Neuronal stem cell (in vitro differentiated cells): ENCODE data around the gene SLC12A7.

Source experiments
- DNase-seq: peaks from one replicate; pipeline ENCODE4 v3.0.0-alpha.2; 2013; ENCODE audit warnings: low spot score
- H2AFZ ChIP-seq: one replicate; pipeline ENCODE4 v1.6.1; 2013; ENCODE audit warnings: mild to moderate bottlenecking, low read length, inconsistent platforms
- H2AK5ac ChIP-seq: 2 replicates; pipeline ENCODE4 v1.6.1; 2013; ENCODE audit warnings: low read depth, mild to moderate bottlenecking, inconsistent platforms, low read length, moderate library complexity, mixed read lengths
- H2BK120ac ChIP-seq: 2 replicates; pipeline ENCODE4 v1.6.1; 2013; ENCODE audit warnings: low read depth, mild to moderate bottlenecking, inconsistent platforms, low read length, moderate library complexity, mixed read lengths
- H2BK12ac ChIP-seq: one replicate; pipeline ENCODE4 v1.6.1; 2013; ENCODE audit warnings: low read length, inconsistent platforms
- H2BK15ac ChIP-seq: 2 replicates; pipeline ENCODE4 v1.6.1; 2013; ENCODE audit warnings: mild to moderate bottlenecking, low read length, inconsistent platforms, mixed read lengths
- H2BK5ac ChIP-seq: one replicate; pipeline ENCODE4 v1.6.1; 2013; ENCODE audit warnings: inconsistent platforms, mild to moderate bottlenecking, low read length, moderate library complexity
- H3K14ac ChIP-seq: one replicate; pipeline ENCODE4 v1.6.1; 2013; ENCODE audit warnings: low read length, inconsistent platforms
- H3K18ac ChIP-seq: 2 replicates; pipeline ENCODE4 v1.6.1; 2013; ENCODE audit warnings: low read length, inconsistent platforms
- H3K23ac ChIP-seq: 2 replicates; pipeline ENCODE4 v1.6.1; 2013; ENCODE audit warnings: low read depth, mild to moderate bottlenecking, mixed read lengths, low read length, inconsistent platforms; ENCODE audit not compliant: poor library complexity
- H3K27ac ChIP-seq: replicated peaks from 3 replicates; pipeline ENCODE4 v1.5.1; 2013; ENCODE audit warnings: low read length, inconsistent platforms
- H3K27me3 ChIP-seq, 3 experiments: 2 replicates each; pipeline ENCODE4 v1.6.1; 2013; ENCODE audit warnings: low read length in 3 of 3, mild to moderate bottlenecking in 2 of 3, inconsistent platforms in 1 of 3, low read depth in 1 of 3, mixed read lengths in 1 of 3, moderate library complexity in 1 of 3; ENCODE audit not compliant: control insufficient read depth in 3 of 3, insufficient read depth in 3 of 3
- H3K36me3 ChIP-seq, 2 donors: replicated peaks in 1 of 2; 2 replicates each; pipeline ENCODE4 v1.6.1; 2013; ENCODE audit warnings: low read length in 2 of 2; ENCODE audit not compliant: control insufficient read depth in 2 of 2, insufficient read depth in 2 of 2
- H3K4ac ChIP-seq: 2 replicates; pipeline ENCODE4 v1.6.1; 2013; ENCODE audit warnings: inconsistent platforms, mild to moderate bottlenecking, low read length, moderate library complexity
- H3K4me1 ChIP-seq, 2 donors: 1 replicate in 1 of 2; 2 replicates in 1 of 2; pipeline ENCODE4 v1.6.1; 2013; ENCODE audit warnings: low read length in 2 of 2, low read depth in 1 of 2; ENCODE audit not compliant: control insufficient read depth in 2 of 2, insufficient read depth in 1 of 2
- H3K4me2 ChIP-seq: one replicate; pipeline ENCODE4 v1.6.1; 2013; ENCODE audit warnings: mild to moderate bottlenecking, low read length, inconsistent platforms; ENCODE audit not compliant: insufficient read depth, poor library complexity, severe bottlenecking
- H3K4me3 ChIP-seq, 2 donors: 2 replicates each; pipeline ENCODE4 v1.5.1; 2013; ENCODE audit warnings: low read length in 2 of 2, mild to moderate bottlenecking in 2 of 2, inconsistent platforms in 1 of 2, moderate library complexity in 1 of 2
- H3K79me1 ChIP-seq: one replicate; pipeline ENCODE4 v1.6.1; 2013; ENCODE audit warnings: low read depth, mild to moderate bottlenecking, inconsistent platforms, low read length, moderate library complexity
- H3K9ac ChIP-seq: one replicate; pipeline ENCODE4 v1.6.1; 2013; ENCODE audit warnings: mild to moderate bottlenecking, low read depth, low read length, inconsistent platforms; ENCODE audit not compliant: poor library complexity
- H3K9me3 ChIP-seq, 2 donors: replicated peaks in 1 of 2; 2 replicates each; pipeline versions ENCODE3 to v1.6.1; 2013; ENCODE audit warnings: low read length in 2 of 2, mild to moderate bottlenecking in 2 of 2, inconsistent platforms in 1 of 2, low read depth in 1 of 2, mixed read lengths in 1 of 2, moderate library complexity in 1 of 2; ENCODE audit not compliant: control insufficient read depth in 2 of 2, insufficient read depth in 1 of 2
- H4K8ac ChIP-seq: one replicate; pipeline ENCODE4 v1.6.1; 2013; ENCODE audit warnings: low read depth, mild to moderate bottlenecking, inconsistent platforms, low read length, moderate library complexity
- H4K91ac ChIP-seq: one replicate; pipeline ENCODE4 v1.6.1; 2013; ENCODE audit warnings: low read length, low read depth, mild to moderate bottlenecking, inconsistent platforms; ENCODE audit not compliant: poor library complexity
- WGBS, 2 donors: extraction: QIAGEN DNeasy Blood & Tissue Kit; methylation state at CpG; one replicate each; pipeline ENCODE4 v1.1.7; 2013; ENCODE audit warnings: missing lambda C conversion rate in 2 of 2, mixed read lengths in 1 of 2; ENCODE audit not compliant: insufficient read length in 2 of 2, insufficient replicate concordance in 1 of 2; ENCODE audit errors: extremely low coverage in 2 of 2; 5-methylcytosine and 5-hydroxymethylcytosine counted together

Gene SLC12A7

GRCh38 chr5:1054799-1055775, 56.8 kb downstream of the SLC12A7 start:
- Histone ChIP-seq H3K36me3 (peaks cover 45 to 87% of the 10 kb centered on the region in 2 donors), H4K91ac (no peak overlapping the region), H2AK5ac (no peak overlapping the region), H2BK15ac (no peak overlapping the region), H3K79me1 (peaks cover 6% of the 10 kb centered on the region), H3K4me3 (peak overlapping the region in 1 of 2 donors; percentile 34), H2BK12ac (no peak overlapping the region), H3K14ac (no peak overlapping the region), H2BK120ac (no peak overlapping the region), H3K27me3 (no peaks in the 10 kb centered on the region), H2BK5ac (no peak overlapping the region), H4K8ac (peak overlapping the region; percentile 53), H3K9me3 (peaks cover 0 to 3% of the 10 kb centered on the region in 2 donors), H3K4me2 (no peak overlapping the region), H3K18ac (no peak overlapping the region), H3K23ac (no peak overlapping the region), H3K9ac (peak overlapping the region; percentile 56), H3K27ac (no peak overlapping the region), H3K4me1 (peaks cover 2 to 10% of the 10 kb centered on the region in 2 donors), H2AFZ (no peak overlapping the region), H3K4ac (no peak overlapping the region)
- no peak for DNase-seq
- WGBS, 2 donors: no CpG with 5 or more reads among the region's 39 CpGs

GRCh38 chr5:1054018-1054798, 57.7 kb downstream of the SLC12A7 start:
- Histone ChIP-seq H2BK12ac (no peak overlapping the region), H3K4me1 (peaks cover 2 to 3% of the 10 kb centered on the region in 2 donors), H3K9me3 (peaks cover 0 to 3% of the 10 kb centered on the region in 2 donors), H3K9ac (no peak overlapping the region), H3K14ac (no peak overlapping the region), H2AFZ (no peak overlapping the region), H3K4ac (no peak overlapping the region), H3K27me3 (no peaks in the 10 kb centered on the region), H2BK15ac (no peak overlapping the region), H4K91ac (no peak overlapping the region), H2BK120ac (no peak overlapping the region), H3K23ac (peak overlapping the region; percentile 83), H2BK5ac (no peak overlapping the region), H3K36me3 (peaks cover 38 to 78% of the 10 kb centered on the region in 2 donors), H2AK5ac (no peak overlapping the region), H3K27ac (no peak overlapping the region), H3K18ac (no peak overlapping the region), H4K8ac (no peak overlapping the region), H3K4me3 (peak overlapping the region in 1 of 2 donors; percentile 43), H3K79me1 (peaks cover 6% of the 10 kb centered on the region), H3K4me2 (no peak overlapping the region)
- no peak for DNase-seq
- WGBS, 2 donors: no CpG with 5 or more reads among the region's 39 CpGs

GRCh38 chr5:1053391-1054017, 58.4 kb downstream of the SLC12A7 start:
- Histone ChIP-seq H3K9ac (no peak overlapping the region), H2BK12ac (no peak overlapping the region), H3K4me2 (no peak overlapping the region), H2AK5ac (no peak overlapping the region), H3K27me3 (no peaks in the 10 kb centered on the region), H4K8ac (peak overlapping the region; percentile 75), H3K27ac (no peak overlapping the region), H3K23ac (peak overlapping the region; percentile 83), H3K36me3 (peaks cover 37 to 71% of the 10 kb centered on the region in 2 donors), H3K4ac (no peak overlapping the region), H3K9me3 (peaks cover 0 to 3% of the 10 kb centered on the region in 2 donors), H3K14ac (no peak overlapping the region), H2AFZ (no peak overlapping the region), H3K79me1 (peaks cover 6% of the 10 kb centered on the region), H4K91ac (no peak overlapping the region), H2BK15ac (no peak overlapping the region), H2BK5ac (no peak overlapping the region), H3K18ac (peak overlapping the region; percentile 21), H3K4me1 (peaks cover 2 to 3% of the 10 kb centered on the region in 2 donors), H2BK120ac (no peak overlapping the region), H3K4me3 (no peak overlapping the region)
- DNase-seq: no peak
- WGBS, 2 donors: no CpG with 5 or more reads among the region's 32 CpGs
